OCI-LY7 (cell line): ENCODE results near the gene PCNX3.

ENCODE experiments used
- EZH2phosphoT487 ChIP-seq: fragments of 200-600 bp; sonication (generic); IDR thresholded peaks from 2 replicates; pipeline ENCODE4 v1.6.1; 2018; ENCODE audit warnings: low read depth, borderline replicate concordance, mild to moderate bottlenecking, mixed run types, antibody characterized with exemption, low read length, moderate library complexity, mixed read lengths
- TF ChIP-seq, protein P1 (sequence below): fragments of 200-600 bp; sonication (generic); conservative IDR thresholded peaks from 2 replicates; pipeline ENCODE4 v1.5.1; 2014; ENCODE audit warnings: mild to moderate bottlenecking, antibody characterized with exemption, low read length, moderate library complexity, mixed read lengths

DNA sequence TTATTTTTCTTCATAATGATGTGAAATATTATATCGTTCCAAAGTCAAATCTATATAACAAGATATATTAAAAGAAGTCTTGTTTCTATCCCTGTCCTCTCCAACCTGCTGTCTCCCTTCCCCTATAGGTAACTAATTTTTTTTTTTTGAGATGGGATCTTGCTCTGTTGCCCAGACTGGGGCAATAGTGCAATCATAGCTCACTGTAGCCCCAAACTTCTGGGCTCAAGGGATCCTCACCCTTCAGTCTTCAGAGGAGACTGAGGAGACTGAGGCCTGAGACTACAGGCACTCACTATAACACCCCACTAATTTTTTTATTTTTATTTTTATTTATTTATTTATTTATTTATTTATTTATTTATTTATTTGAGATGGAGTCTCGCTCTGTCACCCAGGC lies 57.4 kb downstream of the PCNX3 start:
- TF ChIP-seq, protein P1, sequence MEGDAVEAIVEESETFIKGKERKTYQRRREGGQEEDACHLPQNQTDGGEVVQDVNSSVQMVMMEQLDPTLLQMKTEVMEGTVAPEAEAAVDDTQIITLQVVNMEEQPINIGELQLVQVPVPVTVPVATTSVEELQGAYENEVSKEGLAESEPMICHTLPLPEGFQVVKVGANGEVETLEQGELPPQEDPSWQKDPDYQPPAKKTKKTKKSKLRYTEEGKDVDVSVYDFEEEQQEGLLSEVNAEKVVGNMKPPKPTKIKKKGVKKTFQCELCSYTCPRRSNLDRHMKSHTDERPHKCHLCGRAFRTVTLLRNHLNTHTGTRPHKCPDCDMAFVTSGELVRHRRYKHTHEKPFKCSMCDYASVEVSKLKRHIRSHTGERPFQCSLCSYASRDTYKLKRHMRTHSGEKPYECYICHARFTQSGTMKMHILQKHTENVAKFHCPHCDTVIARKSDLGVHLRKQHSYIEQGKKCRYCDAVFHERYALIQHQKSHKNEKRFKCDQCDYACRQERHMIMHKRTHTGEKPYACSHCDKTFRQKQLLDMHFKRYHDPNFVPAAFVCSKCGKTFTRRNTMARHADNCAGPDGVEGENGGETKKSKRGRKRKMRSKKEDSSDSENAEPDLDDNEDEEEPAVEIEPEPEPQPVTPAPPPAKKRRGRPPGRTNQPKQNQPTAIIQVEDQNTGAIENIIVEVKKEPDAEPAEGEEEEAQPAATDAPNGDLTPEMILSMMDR = no peak
- no peak for TF ChIP-seq EZH2phosphoT487
